HG02642 (cell line): ENCODE results near the gene ESM1.
"Not testable (repeated sequence)": the region's sequence is repeated elsewhere in the genome, so short reads cannot be mapped to it uniquely, and the experiment has no call there.

Experiments
- ATAC-seq: cut with Tn5 transposase; IDR thresholded peaks from one replicate; pipeline ENCODE4 v1.9.1; 2021; ENCODE audit warnings: mild to moderate bottlenecking; ENCODE audit not compliant: unreplicated experiment, poor library complexity

ESM1 gene

GRCh38 chr5:54985301-54986268 is at the start of gene ESM1:
Gene ESM1 (minus strand): TSS chr5:54985593. CDS start chr5:54985517, 76 bp downstream.
- no peak for ATAC-seq

GRCh38 chr5:55033568-55033967 is 48.2 kb upstream of the ESM1 start:
- ATAC-seq: no peak

- no peak for ATAC-seq
Measured at GRCh38 chr5:55031492-55031891, 46.1 kb upstream of the ESM1 start.

- no peak for ATAC-seq
Measured at GRCh38 chr5:55030676-55031369, 45.4 kb upstream of the ESM1 start.

- no peak for ATAC-seq
Measured at GRCh38 chr5:55030220-55030619, 44.8 kb upstream of the ESM1 start.

- no peak for ATAC-seq
Measured at GRCh38 chr5:55027595-55027994, 42.2 kb upstream of the ESM1 start.

GRCh38 chr5:55022450-55022849 is 37.1 kb upstream of the ESM1 start:
- no peak for ATAC-seq

- ATAC-seq: no peak
Measured at GRCh38 chr5:55021821-55022220, 36.4 kb upstream of the ESM1 start.

GRCh38 chr5:55021410-55021809 is 36.0 kb upstream of the ESM1 start:
- ATAC-seq: no peak

- ATAC-seq: not testable (repeated sequence)
Measured at GRCh38 chr5:55010149-55010548, 24.8 kb upstream of the ESM1 start.

- ATAC-seq: no peak
Measured at GRCh38 chr5:55004729-55005128, 19.3 kb upstream of the ESM1 start.

GRCh38 chr5:55003432-55004065 is 18.2 kb upstream of the ESM1 start:
- ATAC-seq: no peak

- not testable (repeated sequence) for ATAC-seq
Measured at GRCh38 chr5:55002166-55002565, 16.8 kb upstream of the ESM1 start.

- no peak for ATAC-seq
Measured at GRCh38 chr5:54997081-54997480, 11.7 kb upstream of the ESM1 start.

GRCh38 chr5:54996466-54996865 is 11.1 kb upstream of the ESM1 start:
- no peak for ATAC-seq

- ATAC-seq: no peak
Measured at GRCh38 chr5:54995168-54995567, 9.8 kb upstream of the ESM1 start.

GRCh38 chr5:54994628-54995027 is 9.2 kb upstream of the ESM1 start:
- no peak for ATAC-seq

- ATAC-seq: no peak
Measured at GRCh38 chr5:54993318-54993717, 7.9 kb upstream of the ESM1 start.

GRCh38 chr5:54991416-54991815 is 6.0 kb upstream of the ESM1 start:
- ATAC-seq: no peak

GRCh38 chr5:54990841-54991258 is 5.5 kb upstream of the ESM1 start:
- no peak for ATAC-seq

GRCh38 chr5:54988817-54989216 is 3.4 kb upstream of the ESM1 start:
- no peak for ATAC-seq
